GM12875 (cell line): ENCODE results near the gene AACS.

ENCODE experiments used
- H3K4me3 ChIP-seq: one replicate; pipeline ENCODE4 v1.5.1; 2011; ENCODE audit warnings: low read depth, low read length, control low read depth
- CTCF ChIP-seq: IDR thresholded peaks from 2 replicates; pipeline ENCODE4 v1.5.1; 2011; ENCODE audit warnings: low read depth, mild to moderate bottlenecking, control low read depth, inconsistent platforms, low read length, moderate library complexity, borderline replicate concordance; ENCODE audit not compliant: insufficient read depth

AACS gene

GRCh38 chr12:125171267-125171666, 106.0 kb downstream of the AACS start:
- no peak for TF ChIP-seq CTCF
- H3K4me3 ChIP-seq: no peak overlapping the region

- no peak for TF ChIP-seq CTCF
- no peak overlapping the region for H3K4me3 ChIP-seq
These were observed 107.1 kb downstream of the AACS start for GRCh38 chr12:125172231-125172850.

GRCh38 chr12:125175576-125175975, 110.3 kb downstream of the AACS start:
- no peak overlapping the region for H3K4me3 ChIP-seq
- no peak for TF ChIP-seq CTCF

- no peak for TF ChIP-seq CTCF
These were observed 113.0 kb downstream of the AACS start for GRCh38 chr12:125178222-125178621.

GRCh38 chr12:125180144-125180543, 114.9 kb downstream of the AACS start:
- H3K4me3 ChIP-seq: no peak overlapping the region
- TF ChIP-seq CTCF: no peak

More at GRCh38 chr12:125178222-125178621, 113.0 kb downstream of the AACS start:
- H3K4me3 ChIP-seq: no peak overlapping the region

GRCh38 chr12:125181107-125181506, 115.9 kb downstream of the AACS start:
- no peak overlapping the region for H3K4me3 ChIP-seq
- TF ChIP-seq CTCF: no peak

- H3K4me3 ChIP-seq: no peak overlapping the region
- peak; percentile 100 for TF ChIP-seq CTCF
These were observed 118.2 kb downstream of the AACS start for GRCh38 chr12:125183187-125184067.
